ENCODE data around the gene CYTH1.

Gene CYTH1

DNA sequence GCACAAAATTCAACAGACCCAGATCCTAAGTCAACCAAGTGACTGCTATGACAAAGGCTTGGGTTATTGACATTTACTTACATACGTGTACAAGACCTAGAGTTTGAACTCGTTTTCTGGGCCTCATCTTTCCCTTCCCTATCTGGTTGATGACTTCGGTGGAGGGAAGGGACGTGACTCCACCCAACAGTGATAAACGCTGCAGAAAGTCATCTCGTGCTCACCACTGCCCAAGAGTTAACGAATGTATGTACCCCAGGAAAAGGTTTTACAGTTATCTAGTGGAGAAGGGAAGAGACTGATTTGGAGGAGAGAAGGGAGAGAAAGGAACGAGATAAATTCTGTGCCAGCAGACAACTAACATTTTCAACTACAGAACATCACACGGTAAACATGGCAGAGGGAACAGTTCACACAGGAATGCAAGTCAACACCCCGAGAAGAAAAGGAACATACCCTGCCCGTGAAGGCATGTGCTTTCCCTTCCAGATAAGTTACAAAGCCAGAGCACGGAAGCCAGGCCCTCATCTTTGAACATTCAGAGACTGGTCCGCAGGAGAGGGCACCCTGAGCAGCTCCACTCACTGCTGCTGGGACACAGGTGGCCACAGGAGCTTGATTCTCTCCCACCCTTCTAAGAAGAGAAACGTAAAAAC is 13.9 kb upstream of the CYTH1 start (continued):
- TF ChIP-seq, protein P1, sequence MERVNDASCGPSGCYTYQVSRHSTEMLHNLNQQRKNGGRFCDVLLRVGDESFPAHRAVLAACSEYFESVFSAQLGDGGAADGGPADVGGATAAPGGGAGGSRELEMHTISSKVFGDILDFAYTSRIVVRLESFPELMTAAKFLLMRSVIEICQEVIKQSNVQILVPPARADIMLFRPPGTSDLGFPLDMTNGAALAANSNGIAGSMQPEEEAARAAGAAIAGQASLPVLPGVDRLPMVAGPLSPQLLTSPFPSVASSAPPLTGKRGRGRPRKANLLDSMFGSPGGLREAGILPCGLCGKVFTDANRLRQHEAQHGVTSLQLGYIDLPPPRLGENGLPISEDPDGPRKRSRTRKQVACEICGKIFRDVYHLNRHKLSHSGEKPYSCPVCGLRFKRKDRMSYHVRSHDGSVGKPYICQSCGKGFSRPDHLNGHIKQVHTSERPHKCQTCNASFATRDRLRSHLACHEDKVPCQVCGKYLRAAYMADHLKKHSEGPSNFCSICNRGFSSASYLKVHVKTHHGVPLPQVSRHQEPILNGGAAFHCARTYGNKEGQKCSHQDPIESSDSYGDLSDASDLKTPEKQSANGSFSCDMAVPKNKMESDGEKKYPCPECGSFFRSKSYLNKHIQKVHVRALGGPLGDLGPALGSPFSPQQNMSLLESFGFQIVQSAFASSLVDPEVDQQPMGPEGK (CRISPR knock-in tag; IDR thresholded peaks at IDR 0.05; ENCODE audit: borderline replicate concordance), result no peak
- TF ChIP-seq BACH2 (CRISPR knock-in tag; IDR thresholded peaks at IDR 0.05; ENCODE audit: borderline replicate concordance) (no peak), SNAI2 (CRISPR knock-in tag; IDR thresholded peaks at IDR 0.05) (no peak), CSDC2 (CRISPR knock-in tag; IDR thresholded peaks at IDR 0.05) (no peak), ESRRG (CRISPR knock-in tag; IDR thresholded peaks at IDR 0.05) (no peak), ISL1 (CRISPR knock-in tag; IDR thresholded peaks at IDR 0.05) (no peak), GLIS3 (CRISPR knock-in tag; IDR thresholded peaks at IDR 0.05) (no peak), TOX (CRISPR knock-in tag; IDR thresholded peaks at IDR 0.05; ENCODE audit: borderline replicate concordance) (no peak), ZNF565 (CRISPR knock-in tag; conservative IDR thresholded peaks at IDR 0.05; ENCODE audit: low read depth) (no peak)
- TF ChIP-seq, protein P2, sequence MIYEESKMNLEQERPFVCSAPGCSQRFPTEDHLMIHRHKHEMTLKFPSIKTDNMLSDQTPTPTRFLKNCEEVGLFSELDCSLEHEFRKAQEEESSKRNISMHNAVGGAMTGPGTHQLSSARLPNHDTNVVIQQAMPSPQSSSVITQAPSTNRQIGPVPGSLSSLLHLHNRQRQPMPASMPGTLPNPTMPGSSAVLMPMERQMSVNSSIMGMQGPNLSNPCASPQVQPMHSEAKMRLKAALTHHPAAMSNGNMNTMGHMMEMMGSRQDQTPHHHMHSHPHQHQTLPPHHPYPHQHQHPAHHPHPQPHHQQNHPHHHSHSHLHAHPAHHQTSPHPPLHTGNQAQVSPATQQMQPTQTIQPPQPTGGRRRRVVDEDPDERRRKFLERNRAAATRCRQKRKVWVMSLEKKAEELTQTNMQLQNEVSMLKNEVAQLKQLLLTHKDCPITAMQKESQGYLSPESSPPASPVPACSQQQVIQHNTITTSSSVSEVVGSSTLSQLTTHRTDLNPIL (CRISPR knock-in tag; IDR thresholded peaks at IDR 0.05; ENCODE audit: low read depth), result no peak

DNA sequence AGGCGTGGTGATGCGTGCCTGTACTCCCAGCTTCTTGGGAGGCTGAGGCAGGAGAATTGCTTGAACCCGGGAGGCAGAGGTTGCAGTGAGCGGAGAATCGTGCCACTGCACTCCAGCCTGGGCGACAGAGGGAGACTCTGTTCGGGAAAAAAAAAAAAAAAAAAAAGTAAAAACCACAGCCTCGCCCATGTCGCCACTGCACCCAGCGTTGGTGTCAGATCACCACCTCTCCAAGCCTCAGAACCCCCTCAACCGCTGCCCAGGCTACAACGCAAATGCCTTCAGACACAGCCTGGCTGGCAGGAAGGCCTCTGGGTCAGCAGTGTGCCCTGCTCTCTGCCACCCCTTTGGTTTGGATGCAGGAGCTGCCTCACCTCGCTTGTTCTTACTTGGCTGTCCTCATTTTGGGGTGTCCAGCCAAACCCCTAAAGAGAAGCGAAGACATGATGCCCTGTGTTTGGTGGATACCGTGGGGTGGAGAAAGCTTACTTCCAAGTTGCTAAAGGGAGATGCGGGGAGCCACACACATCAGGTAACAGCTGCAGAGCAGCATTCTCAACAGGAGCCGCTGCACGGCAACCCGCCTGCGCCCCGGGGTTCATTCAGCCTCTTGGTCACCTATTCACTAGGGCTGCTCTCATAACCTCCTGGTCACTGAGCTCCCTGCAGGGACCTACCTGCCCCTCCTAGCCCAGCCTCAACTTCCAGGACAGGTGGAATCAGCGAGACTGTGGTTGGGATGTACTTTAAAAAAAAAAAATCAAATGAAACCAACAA is 13.0 kb upstream of the CYTH1 start:
- TF ChIP-seq, protein P1 (CRISPR knock-in tag; IDR thresholded peaks at IDR 0.05; ENCODE audit: borderline replicate concordance), result no peak
- TF ChIP-seq, protein P3, sequence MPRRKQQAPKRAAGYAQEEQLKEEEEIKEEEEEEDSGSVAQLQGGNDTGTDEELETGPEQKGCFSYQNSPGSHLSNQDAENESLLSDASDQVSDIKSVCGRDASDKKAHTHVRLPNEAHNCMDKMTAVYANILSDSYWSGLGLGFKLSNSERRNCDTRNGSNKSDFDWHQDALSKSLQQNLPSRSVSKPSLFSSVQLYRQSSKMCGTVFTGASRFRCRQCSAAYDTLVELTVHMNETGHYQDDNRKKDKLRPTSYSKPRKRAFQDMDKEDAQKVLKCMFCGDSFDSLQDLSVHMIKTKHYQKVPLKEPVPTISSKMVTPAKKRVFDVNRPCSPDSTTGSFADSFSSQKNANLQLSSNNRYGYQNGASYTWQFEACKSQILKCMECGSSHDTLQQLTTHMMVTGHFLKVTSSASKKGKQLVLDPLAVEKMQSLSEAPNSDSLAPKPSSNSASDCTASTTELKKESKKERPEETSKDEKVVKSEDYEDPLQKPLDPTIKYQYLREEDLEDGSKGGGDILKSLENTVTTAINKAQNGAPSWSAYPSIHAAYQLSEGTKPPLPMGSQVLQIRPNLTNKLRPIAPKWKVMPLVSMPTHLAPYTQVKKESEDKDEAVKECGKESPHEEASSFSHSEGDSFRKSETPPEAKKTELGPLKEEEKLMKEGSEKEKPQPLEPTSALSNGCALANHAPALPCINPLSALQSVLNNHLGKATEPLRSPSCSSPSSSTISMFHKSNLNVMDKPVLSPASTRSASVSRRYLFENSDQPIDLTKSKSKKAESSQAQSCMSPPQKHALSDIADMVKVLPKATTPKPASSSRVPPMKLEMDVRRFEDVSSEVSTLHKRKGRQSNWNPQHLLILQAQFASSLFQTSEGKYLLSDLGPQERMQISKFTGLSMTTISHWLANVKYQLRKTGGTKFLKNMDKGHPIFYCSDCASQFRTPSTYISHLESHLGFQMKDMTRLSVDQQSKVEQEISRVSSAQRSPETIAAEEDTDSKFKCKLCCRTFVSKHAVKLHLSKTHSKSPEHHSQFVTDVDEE (CRISPR knock-in tag; IDR thresholded peaks at IDR 0.05), result no peak
- TF ChIP-seq, protein P4, sequence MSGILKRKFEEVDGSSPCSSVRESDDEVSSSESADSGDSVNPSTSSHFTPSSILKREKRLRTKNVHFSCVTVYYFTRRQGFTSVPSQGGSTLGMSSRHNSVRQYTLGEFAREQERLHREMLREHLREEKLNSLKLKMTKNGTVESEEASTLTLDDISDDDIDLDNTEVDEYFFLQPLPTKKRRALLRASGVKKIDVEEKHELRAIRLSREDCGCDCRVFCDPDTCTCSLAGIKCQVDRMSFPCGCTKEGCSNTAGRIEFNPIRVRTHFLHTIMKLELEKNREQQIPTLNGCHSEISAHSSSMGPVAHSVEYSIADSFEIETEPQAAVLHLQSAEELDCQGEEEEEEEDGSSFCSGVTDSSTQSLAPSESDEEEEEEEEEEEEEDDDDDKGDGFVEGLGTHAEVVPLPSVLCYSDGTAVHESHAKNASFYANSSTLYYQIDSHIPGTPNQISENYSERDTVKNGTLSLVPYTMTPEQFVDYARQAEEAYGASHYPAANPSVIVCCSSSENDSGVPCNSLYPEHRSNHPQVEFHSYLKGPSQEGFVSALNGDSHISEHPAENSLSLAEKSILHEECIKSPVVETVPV (CRISPR knock-in tag; IDR thresholded peaks at IDR 0.05), result no peak
- no peak for TF ChIP-seq ZNF8 (CRISPR knock-in tag; IDR thresholded peaks at IDR 0.05)
- no peak for TF ChIP-seq ZNF565 (CRISPR knock-in tag; conservative IDR thresholded peaks at IDR 0.05; ENCODE audit: low read depth)
- no peak for TF ChIP-seq SNAI2 (CRISPR knock-in tag; IDR thresholded peaks at IDR 0.05)
- TF ChIP-seq ARNTL (CRISPR knock-in tag; IDR thresholded peaks at IDR 0.05; ENCODE audit: borderline replicate concordance, low read depth), result no peak
- no peak for TF ChIP-seq RARB (CRISPR knock-in tag; IDR thresholded peaks at IDR 0.05)
- no peak for TF ChIP-seq CSDC2 (CRISPR knock-in tag; IDR thresholded peaks at IDR 0.05)
- TF ChIP-seq ZNF70 (CRISPR knock-in tag; IDR thresholded peaks at IDR 0.05), result no peak
- no peak for TF ChIP-seq TOX (CRISPR knock-in tag; IDR thresholded peaks at IDR 0.05; ENCODE audit: borderline replicate concordance)
- TF ChIP-seq GLIS3 (CRISPR knock-in tag; IDR thresholded peaks at IDR 0.05), result no peak
- TF ChIP-seq, protein P2 (CRISPR knock-in tag; IDR thresholded peaks at IDR 0.05; ENCODE audit: low read depth), result no peak
- no peak for TF ChIP-seq ISL1 (CRISPR knock-in tag; IDR thresholded peaks at IDR 0.05)
- TF ChIP-seq BACH2 (CRISPR knock-in tag; IDR thresholded peaks at IDR 0.05; ENCODE audit: borderline replicate concordance), result no peak
- no peak for ATAC-seq

Measured in SK-N-SH treated with all-trans-retinoic acid at 6 μM for 48 hours (cell line).